SU-DHL-6 (cell line): ENCODE results near the gene TEX54.

Experiments used
- H2AFZ ChIP-seq: fragments of 200-600 bp; sonication (generic); 2 replicates; pipeline ENCODE4 v1.6.1; 2014; ENCODE audit warnings: low read depth, mild to moderate bottlenecking, moderate library complexity, mixed read lengths, antibody characterized with exemption, low read length; ENCODE audit not compliant: severe bottlenecking
- H3F3A ChIP-seq: fragments of 200-600 bp; shearing (Covaris generic); 2 replicates; pipeline ENCODE4 v1.6.0; 2016; ENCODE audit warnings: antibody characterized with exemption, mild to moderate bottlenecking; ENCODE audit not compliant: insufficient read depth
- H3K27ac ChIP-seq: fragments of 200-600 bp; sonication (generic); 2 replicates; pipeline ENCODE4 v1.5.1; 2016; ENCODE audit warnings: low read depth, mild to moderate bottlenecking, low read length, moderate library complexity, mixed read lengths
- H3K27me3 ChIP-seq: fragments of 200-600 bp; sonication (generic), shearing (Covaris generic); 2 replicates; pipeline ENCODE4 v1.6.0; 2014; ENCODE audit warnings: mild to moderate bottlenecking, low read length
- H3K36me3 ChIP-seq: fragments of 200-600 bp; sonication (generic); 2 replicates; pipeline ENCODE4 v1.6.1; 2014; ENCODE audit warnings: mild to moderate bottlenecking, low read length, mixed read lengths
- H3K4me2 ChIP-seq: fragments of 300-600, 200-600 bp; shearing (Covaris generic), sonication (generic); 2 replicates; pipeline ENCODE4 v1.6.0; 2014; ENCODE audit warnings: low read length, low read depth, mild to moderate bottlenecking; ENCODE audit not compliant: poor library complexity, severe bottlenecking
- H3K4me3 ChIP-seq: fragments of 200-600 bp; sonication (generic); 2 replicates; pipeline ENCODE4 v1.5.1; 2014; ENCODE audit warnings: antibody characterized with exemption, low read length, mild to moderate bottlenecking, mixed read lengths; ENCODE audit not compliant: insufficient read depth, poor library complexity, severe bottlenecking
- H3K79me2 ChIP-seq: fragments of 200-600 bp; sonication (generic); 2 replicates; pipeline ENCODE4 v1.6.1; 2014; ENCODE audit warnings: mild to moderate bottlenecking, low read length, moderate library complexity; ENCODE audit not compliant: insufficient read depth
- H3K9ac ChIP-seq: fragments of 200-600 bp; sonication (generic); 2 replicates; pipeline ENCODE4 v1.7.0; 2014; ENCODE audit warnings: mild to moderate bottlenecking, low read length
- H3K9me2 ChIP-seq: fragments of 200-600 bp; sonication (generic); replicated peaks from 2 replicates; pipeline ENCODE4 v1.6.1; 2014; ENCODE audit warnings: low read length; ENCODE audit not compliant: insufficient read depth
- H3K9me3 ChIP-seq: fragments of 200-600 bp; sonication (generic); 2 replicates; pipeline ENCODE4 v1.6.1; 2014; ENCODE audit warnings: low read length, mixed read lengths; ENCODE audit not compliant: insufficient read depth
- H4K20me1 ChIP-seq: fragments of 200-600 bp; sonication (generic); 2 replicates; pipeline ENCODE4 v1.6.1; 2014; ENCODE audit warnings: low read depth, mild to moderate bottlenecking, antibody characterized with exemption, low read length, moderate library complexity, mixed read lengths
- EZH2phosphoT487 ChIP-seq: fragments of 200-600 bp; sonication (generic), shearing (Covaris generic); conservative IDR thresholded peaks from 2 replicates; pipeline ENCODE4 v1.6.1; 2018; ENCODE audit warnings: mild to moderate bottlenecking, antibody characterized with exemption, low read length, moderate library complexity, mixed read lengths
- TF ChIP-seq, protein P1 (sequence below): fragments of 200-600 bp; sonication (generic); IDR thresholded peaks from one replicate; pipeline ENCODE4 v1.5.1; 2017; ENCODE audit warnings: antibody characterized with exemption, mild to moderate bottlenecking, low read length, moderate library complexity; ENCODE audit not compliant: insufficient read depth, poor library complexity, severe bottlenecking

TEX54 gene

DNA sequence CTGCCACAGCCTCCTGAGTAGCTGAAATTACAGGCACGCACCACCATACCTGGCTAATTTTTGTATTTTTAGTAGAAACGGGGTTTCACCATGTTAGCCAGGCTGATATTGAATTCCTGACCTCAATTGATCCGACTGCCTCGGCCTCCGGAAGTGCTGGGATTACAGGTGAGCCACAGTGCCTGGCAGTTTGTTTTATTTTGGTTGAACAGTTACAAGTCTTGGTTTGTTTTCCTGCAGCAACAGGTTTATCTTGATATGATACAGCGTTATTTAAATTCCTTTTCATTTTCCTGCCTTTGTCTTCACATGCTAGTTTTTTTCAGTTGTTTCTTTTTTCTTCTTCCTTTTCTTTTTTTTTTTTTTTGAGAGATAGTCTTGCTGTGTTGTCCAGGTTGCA, 44.1 kb upstream of the TEX54 start:
- Histone ChIP-seq H3K27me3 (no peaks in the 10 kb centered on the region), H3K79me2 (peaks cover 41% of the 10 kb centered on the region), H3K9ac (no peak overlapping the region), H3K9me2 (no peaks in the 10 kb centered on the region), H3K9me3 (no peaks in the 10 kb centered on the region), H3K27ac (no peak overlapping the region), H3K36me3 (peaks cover 7% of the 10 kb centered on the region), H4K20me1 (0 out of 2 replicates have a peak, but pooled peaks cover 4% of the 10 kb centered on the region), H2AFZ (no peak overlapping the region), H3K4me3 (no peak overlapping the region), H3F3A (peaks cover 22% of the 10 kb centered on the region), H3K4me2 (no peak overlapping the region)
- TF ChIP-seq EZH2phosphoT487: no peak
- TF ChIP-seq, protein P1, sequence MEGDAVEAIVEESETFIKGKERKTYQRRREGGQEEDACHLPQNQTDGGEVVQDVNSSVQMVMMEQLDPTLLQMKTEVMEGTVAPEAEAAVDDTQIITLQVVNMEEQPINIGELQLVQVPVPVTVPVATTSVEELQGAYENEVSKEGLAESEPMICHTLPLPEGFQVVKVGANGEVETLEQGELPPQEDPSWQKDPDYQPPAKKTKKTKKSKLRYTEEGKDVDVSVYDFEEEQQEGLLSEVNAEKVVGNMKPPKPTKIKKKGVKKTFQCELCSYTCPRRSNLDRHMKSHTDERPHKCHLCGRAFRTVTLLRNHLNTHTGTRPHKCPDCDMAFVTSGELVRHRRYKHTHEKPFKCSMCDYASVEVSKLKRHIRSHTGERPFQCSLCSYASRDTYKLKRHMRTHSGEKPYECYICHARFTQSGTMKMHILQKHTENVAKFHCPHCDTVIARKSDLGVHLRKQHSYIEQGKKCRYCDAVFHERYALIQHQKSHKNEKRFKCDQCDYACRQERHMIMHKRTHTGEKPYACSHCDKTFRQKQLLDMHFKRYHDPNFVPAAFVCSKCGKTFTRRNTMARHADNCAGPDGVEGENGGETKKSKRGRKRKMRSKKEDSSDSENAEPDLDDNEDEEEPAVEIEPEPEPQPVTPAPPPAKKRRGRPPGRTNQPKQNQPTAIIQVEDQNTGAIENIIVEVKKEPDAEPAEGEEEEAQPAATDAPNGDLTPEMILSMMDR: no peak

DNA sequence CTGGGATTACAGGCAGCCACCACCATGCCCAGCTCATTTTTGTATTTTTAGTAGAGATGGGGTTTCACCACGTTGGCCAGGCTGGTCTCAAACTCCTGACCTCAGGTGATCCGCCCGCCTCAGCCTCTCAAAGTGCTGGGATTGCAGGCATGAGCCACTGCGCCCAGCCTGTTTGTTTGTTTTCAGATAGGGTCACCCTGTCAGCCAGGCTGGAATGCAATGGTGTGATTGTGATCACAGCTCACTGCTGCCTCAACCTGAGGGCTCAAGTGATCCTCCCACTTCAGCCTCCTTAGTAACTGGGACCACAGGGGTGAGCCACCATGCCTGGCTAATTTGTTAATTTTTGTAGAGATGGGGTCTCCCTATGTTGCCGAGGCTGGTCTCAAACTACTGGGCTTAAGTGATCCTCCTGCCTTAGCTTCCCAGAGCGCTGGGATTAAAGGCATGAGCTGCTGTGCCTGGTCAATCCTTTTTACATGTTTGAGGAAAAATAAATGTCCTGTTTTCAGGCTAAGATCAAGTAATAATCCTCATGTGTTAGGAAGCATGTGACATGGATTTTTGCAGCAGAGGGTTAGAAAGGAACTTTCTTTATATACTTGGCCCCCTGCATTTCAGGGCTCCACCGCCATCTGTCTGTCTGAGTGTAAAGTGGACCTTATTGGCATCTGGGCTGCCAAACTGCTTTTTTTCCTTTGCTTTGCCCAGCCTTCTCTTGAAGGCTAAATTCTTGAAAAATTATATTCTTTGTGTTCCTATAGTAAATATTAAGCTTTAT, 43.2 kb upstream of the TEX54 start:
- Histone ChIP-seq H4K20me1 (0 out of 2 replicates have a peak, but pooled peaks cover 4% of the 10 kb centered on the region), H3K4me3 (no peak overlapping the region), H3K9me2 (no peaks in the 10 kb centered on the region), H3K27me3 (no peaks in the 10 kb centered on the region), H3K27ac (no peak overlapping the region), H3K4me2 (no peak overlapping the region), H2AFZ (no peak overlapping the region), H3K9ac (no peak overlapping the region), H3K79me2 (peaks cover 41% of the 10 kb centered on the region), H3F3A (peaks cover 20% of the 10 kb centered on the region), H3K36me3 (peaks cover 5% of the 10 kb centered on the region; the same call in 1 of the 2 replicates), H3K9me3 (no peaks in the 10 kb centered on the region)
- TF ChIP-seq EZH2phosphoT487: no peak
- TF ChIP-seq, protein P1: no peak

DNA sequence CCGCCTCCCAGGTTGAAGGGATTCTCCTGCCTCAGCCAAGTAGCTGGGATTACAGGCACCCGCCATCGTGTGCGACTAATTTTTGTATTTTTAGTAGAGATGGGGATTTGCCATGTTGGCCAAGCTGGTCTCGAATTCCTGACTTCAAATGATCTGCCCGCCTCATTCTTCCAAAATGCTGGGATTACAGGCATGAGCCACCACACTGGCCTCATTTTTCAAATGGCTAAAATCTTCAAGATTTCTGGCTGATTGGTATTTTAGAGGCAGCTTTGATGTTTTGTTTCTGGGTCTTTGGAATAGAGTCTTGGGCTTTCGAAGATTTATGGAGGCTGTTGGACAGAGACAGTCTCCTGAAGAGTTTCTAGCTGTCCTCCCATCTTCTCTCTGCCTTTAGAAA, 42.2 kb upstream of the TEX54 start:
- H3K9me3 ChIP-seq: no peaks in the 10 kb centered on the region
- TF ChIP-seq EZH2phosphoT487: no peak
- TF ChIP-seq, protein P1: no peak
- no peaks in the 10 kb centered on the region for H3K9me2 ChIP-seq
- H3F3A ChIP-seq: peaks cover 14% of the 10 kb centered on the region
- no peak overlapping the region for H3K9ac ChIP-seq
- no peak overlapping the region for H2AFZ ChIP-seq
- no peak overlapping the region for H3K4me2 ChIP-seq
- peaks cover 5% of the 10 kb centered on the region; the same call in 1 of the 2 replicates for H3K36me3 ChIP-seq
- no peak overlapping the region for H3K4me3 ChIP-seq
- H3K79me2 ChIP-seq: peaks cover 47% of the 10 kb centered on the region
- H4K20me1 ChIP-seq: 0 out of 2 replicates have a peak, but pooled peaks cover 4% of the 10 kb centered on the region
- no peaks in the 10 kb centered on the region for H3K27me3 ChIP-seq
- H3K27ac ChIP-seq: no peak overlapping the region
